ENCODE measurements around the gene H1-8.
A peak's percentile ranks its signal among the peaks of the same experiment; 100 is the strongest.

Gene H1-8

GRCh38 chr3:129595544-129596193 lies 52.7 kb downstream of the H1-8 start:
- DNase-seq: no peak

- DNase-seq: peak; percentile 23
These were observed 53.5 kb downstream of the H1-8 start for GRCh38 chr3:129596194-129597086.

- DNase-seq: peak; percentile 62
These were observed 54.4 kb downstream of the H1-8 start for GRCh38 chr3:129597087-129597999.

GRCh38 chr3:129598000-129598381 lies 55.0 kb downstream of the H1-8 start:
- no peak for DNase-seq

GRCh38 chr3:129598484-129598883 lies 55.5 kb downstream of the H1-8 start:
- no peak for DNase-seq

- DNase-seq: no peak
These were observed 56.1 kb downstream of the H1-8 start for GRCh38 chr3:129599073-129599472.

GRCh38 chr3:129599607-129600006 lies 56.6 kb downstream of the H1-8 start:
- no peak for DNase-seq

GRCh38 chr3:129600348-129600747 lies 57.4 kb downstream of the H1-8 start:
- DNase-seq: no peak

All from NCI-H1092 (cell line).